Upper lobe of right lung (tissue), 1 donor: Measurements from ENCODE around the gene GIT2. TPM values are rescaled to one million over a fixed set of nuclear protein-coding genes. Genes with fewer than 3 reads are reported as not detected.

Source experiments
- ATAC-seq: fragments of 200-7000 bp; cut with Tn5 transposase; one replicate; pipeline ENCODE4 v1.9.1; 2020; ENCODE audit warnings: mild to moderate bottlenecking, moderate library complexity
- DNase-seq: peaks from one replicate; pipeline ENCODE4 v3.0.0-alpha.2; 2020
- H3K27ac ChIP-seq: fragments of 200-600 bp; one replicate; pipeline ENCODE4 v1.8.0; 2022
- H3K27me3 ChIP-seq: fragments of 200-600 bp; one replicate; pipeline ENCODE4 v1.8.0; 2022; ENCODE audit warnings: mild to moderate bottlenecking
- H3K36me3 ChIP-seq: fragments of 200-600 bp; one replicate; pipeline ENCODE4 v1.8.0; 2022
- H3K4me1 ChIP-seq: fragments of 200-600 bp; one replicate; pipeline ENCODE4 v1.8.0; 2022
- H3K4me3 ChIP-seq: fragments of 200-600 bp; one replicate; pipeline ENCODE4 v1.8.0; 2022; ENCODE audit warnings: mild to moderate bottlenecking
- H3K9me3 ChIP-seq: fragments of 200-600 bp; one replicate; pipeline ENCODE4 v1.8.0; 2022
- intact Hi-C: fragments of 100-400 bp; cut with DNase I; formaldehyde crosslinking; loops from one replicate; pipeline ENCODE4 v1.11.0; 2022
- total RNA-seq: library from RNA; stranded (reverse); fragmentation: NEBNext Ultra II Directional; extraction: Animal tissue kit (Norgen Biotek cat#: 25700); gene quantifications from one replicate; pipeline ENCODE4 v1.2.1, GENCODE V29; 2021
- TF ChIP-seq, protein P1 (sequence below): fragments of 200-600 bp; IDR thresholded peaks from one replicate; pipeline ENCODE4 v1.8.0; 2022; ENCODE audit warnings: antibody characterized with exemption
- donor health status: DM: no; HTN: yes; CAD: no; lungs with severe emphysema.

The GIT2 gene
- total RNA-seq, 1 donor from 2014 or later: 52.1 TPM

DNA sequence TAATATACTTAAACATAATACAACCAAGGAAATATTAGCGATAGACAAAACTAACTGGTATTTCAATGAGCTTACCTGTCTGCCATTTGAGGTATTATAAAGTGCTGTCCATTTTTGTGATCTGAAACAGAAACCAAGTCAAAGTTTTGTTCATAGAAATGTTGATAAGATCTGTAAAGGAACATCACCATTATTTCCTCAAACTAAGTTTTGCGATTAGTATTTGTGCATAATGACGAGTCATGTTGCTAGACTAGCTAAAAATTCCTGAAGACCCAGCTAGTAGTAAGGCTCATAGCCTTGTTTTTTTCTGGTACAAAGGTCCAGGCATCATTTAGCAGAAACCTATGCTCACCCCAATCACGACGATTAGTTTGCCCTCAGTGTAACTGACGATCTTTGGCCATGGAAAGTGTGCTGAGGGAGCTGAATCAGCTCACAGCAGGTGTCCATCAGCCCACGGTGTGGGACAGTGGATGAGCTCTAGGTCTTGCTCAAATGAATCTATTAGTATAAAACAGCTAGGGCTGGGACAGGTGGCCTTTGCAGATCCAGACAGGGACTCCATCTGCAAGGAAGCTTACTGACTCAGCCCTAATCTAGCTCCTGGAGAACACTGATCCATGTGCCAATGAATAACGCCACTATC lies 28.7 kb downstream of the GIT2 start:
- Histone ChIP-seq H3K36me3 (peaks cover 78% of the 10 kb centered on the region), H3K4me1 (peaks cover 4% of the 10 kb centered on the region), H3K27ac (no peak overlapping the region), H3K4me3 (no peak overlapping the region), H3K9me3 (no peaks in the 10 kb centered on the region), H3K27me3 (no peaks in the 10 kb centered on the region)
- ATAC-seq (no peak), DNase-seq (no peak)
- TF ChIP-seq, protein P1, sequence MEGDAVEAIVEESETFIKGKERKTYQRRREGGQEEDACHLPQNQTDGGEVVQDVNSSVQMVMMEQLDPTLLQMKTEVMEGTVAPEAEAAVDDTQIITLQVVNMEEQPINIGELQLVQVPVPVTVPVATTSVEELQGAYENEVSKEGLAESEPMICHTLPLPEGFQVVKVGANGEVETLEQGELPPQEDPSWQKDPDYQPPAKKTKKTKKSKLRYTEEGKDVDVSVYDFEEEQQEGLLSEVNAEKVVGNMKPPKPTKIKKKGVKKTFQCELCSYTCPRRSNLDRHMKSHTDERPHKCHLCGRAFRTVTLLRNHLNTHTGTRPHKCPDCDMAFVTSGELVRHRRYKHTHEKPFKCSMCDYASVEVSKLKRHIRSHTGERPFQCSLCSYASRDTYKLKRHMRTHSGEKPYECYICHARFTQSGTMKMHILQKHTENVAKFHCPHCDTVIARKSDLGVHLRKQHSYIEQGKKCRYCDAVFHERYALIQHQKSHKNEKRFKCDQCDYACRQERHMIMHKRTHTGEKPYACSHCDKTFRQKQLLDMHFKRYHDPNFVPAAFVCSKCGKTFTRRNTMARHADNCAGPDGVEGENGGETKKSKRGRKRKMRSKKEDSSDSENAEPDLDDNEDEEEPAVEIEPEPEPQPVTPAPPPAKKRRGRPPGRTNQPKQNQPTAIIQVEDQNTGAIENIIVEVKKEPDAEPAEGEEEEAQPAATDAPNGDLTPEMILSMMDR: no peak
- intact Hi-C loops: no loop called here

DNA sequence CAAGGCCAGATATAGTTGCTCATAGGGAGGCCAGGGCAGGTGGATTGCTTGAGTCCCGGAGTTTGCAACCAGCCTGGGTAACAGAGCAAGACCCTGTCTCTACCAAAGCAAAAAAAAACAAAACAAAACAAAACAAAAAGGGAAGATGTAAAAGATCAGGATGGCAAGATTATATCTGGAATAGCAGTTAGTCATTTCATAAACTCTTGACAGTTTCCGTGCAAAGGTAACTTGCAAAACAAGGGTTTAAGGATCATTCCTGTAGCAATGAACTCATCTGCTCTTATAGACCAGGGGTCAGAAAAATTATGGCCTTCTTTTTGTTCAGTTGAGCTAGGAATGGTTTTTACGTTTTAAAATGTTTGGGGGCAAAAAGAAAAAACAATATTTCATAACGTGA lies 29.6 kb downstream of the GIT2 start:
- TF ChIP-seq, protein P1: no peak
- Histone ChIP-seq H3K4me3 (no peak overlapping the region), H3K9me3 (no peaks in the 10 kb centered on the region), H3K4me1 (peaks cover 4% of the 10 kb centered on the region), H3K36me3 (peaks cover 76% of the 10 kb centered on the region), H3K27ac (no peak overlapping the region), H3K27me3 (no peaks in the 10 kb centered on the region)
- DNase-seq (no peak), ATAC-seq (no peak)
- intact Hi-C loops: no loop called here

DNA sequence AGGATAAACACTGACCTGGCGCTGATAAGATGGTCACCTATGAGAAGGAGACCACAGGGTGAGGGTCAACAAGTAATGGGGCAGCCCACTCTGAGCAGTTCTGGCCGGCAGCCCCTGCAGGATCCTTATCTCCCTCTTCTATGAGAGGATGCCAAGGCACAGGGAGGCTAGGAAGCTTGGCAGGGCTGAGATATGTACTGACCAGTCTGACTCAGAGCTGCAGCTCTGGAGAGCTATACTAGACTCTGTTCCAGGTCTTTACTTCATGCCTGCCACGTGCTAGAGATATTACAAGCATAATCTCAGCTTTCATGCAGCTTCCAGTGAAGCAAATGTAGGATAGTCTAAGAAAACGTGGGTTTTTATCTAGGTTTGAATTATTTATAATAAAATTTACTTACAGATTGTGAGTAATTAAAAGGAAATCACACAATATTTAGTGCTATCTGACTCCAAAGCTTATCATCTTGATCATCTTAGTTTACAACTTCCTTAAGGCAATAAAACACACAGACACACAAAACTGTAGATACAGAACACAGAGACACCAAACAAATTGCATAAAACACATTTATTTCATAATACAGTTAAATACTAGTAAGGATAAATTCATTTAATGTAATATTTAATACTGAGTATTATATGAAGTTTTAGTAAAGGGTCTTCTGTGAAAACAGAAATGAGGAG lies 32.3 kb downstream of the GIT2 start:
- no peak overlapping the region for H3K4me3 ChIP-seq
- peaks cover 79% of the 10 kb centered on the region for H3K36me3 ChIP-seq
- peaks cover 4% of the 10 kb centered on the region for H3K4me1 ChIP-seq
- no peaks in the 10 kb centered on the region for H3K27me3 ChIP-seq
- DNase-seq (no peak), ATAC-seq (peak; percentile 50)
- no peaks in the 10 kb centered on the region for H3K9me3 ChIP-seq
- TF ChIP-seq, protein P1: no peak
- intact Hi-C loops: no loop called here
- H3K27ac ChIP-seq: no peak overlapping the region

DNA sequence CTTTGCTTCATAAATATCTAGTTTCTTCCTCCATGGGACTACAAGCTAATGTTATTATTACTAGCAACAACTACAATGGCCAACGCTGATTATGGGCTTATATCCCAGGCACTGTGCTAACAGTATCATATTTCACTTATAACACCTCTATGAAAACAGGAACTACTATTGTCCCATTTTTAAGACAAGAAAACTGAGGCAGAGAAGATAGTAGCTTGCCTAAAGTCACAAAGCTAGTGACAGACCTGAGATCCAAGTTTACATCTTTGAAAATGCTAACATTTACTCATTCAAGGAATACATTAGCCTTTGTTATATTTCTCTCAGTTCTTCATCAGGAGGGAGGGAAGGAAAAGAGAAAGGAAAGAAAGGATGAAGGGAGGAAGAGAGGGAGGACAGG lies 32.8 kb downstream of the GIT2 start:
- ATAC-seq: no peak
- no peak for DNase-seq
- TF ChIP-seq, protein P1: no peak
- Histone ChIP-seq H3K36me3 (peaks cover 85% of the 10 kb centered on the region), H3K27ac (no peak overlapping the region), H3K27me3 (no peaks in the 10 kb centered on the region), H3K4me3 (no peak overlapping the region), H3K9me3 (no peaks in the 10 kb centered on the region), H3K4me1 (peaks cover 4% of the 10 kb centered on the region)
- intact Hi-C loops: no loop called here

DNA sequence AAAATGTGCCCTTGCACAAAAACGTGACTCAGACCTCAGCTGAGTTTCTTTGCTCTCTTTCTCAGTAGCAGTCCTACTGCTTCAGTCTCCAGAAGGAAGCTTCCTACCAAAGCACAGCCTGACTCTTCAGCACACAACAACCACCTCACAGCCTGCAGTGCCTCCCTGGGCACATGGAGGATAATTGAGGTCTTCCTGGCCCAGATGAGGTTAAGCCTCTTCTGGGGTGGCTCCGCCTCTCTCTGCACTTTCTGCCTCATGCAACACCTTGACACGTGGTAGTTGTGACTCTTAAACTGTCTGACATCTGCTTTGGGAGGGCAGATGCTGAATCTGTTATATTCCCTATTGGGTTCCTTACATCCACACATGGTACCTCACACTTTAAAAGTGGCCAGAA lies 33.8 kb downstream of the GIT2 start:
- H3K27me3 ChIP-seq: no peaks in the 10 kb centered on the region
- no peak overlapping the region for H3K27ac ChIP-seq
- DNase-seq (no peak), ATAC-seq (no peak)
- peaks cover 86% of the 10 kb centered on the region for H3K36me3 ChIP-seq
- TF ChIP-seq, protein P1: no peak
- no peaks in the 10 kb centered on the region for H3K9me3 ChIP-seq
- H3K4me1 ChIP-seq: peaks cover 4% of the 10 kb centered on the region
- intact Hi-C loops: no loop called here
- no peak overlapping the region for H3K4me3 ChIP-seq
